Endometrial microvascular endothelial cells (primary cell): Measurements from ENCODE around the gene CAMTA1. TPM values are rescaled to one million over a fixed set of nuclear protein-coding genes. Genes with fewer than 3 reads are reported as not detected.
"Not testable (repeated sequence)": the region's sequence is repeated elsewhere in the genome, so short reads cannot be mapped to it uniquely, and the experiment has no call there.

ENCODE experiments used
- in situ Hi-C: cut with HindIII; loops from 2 replicates; pipeline ENCODE4 v1.10.0; 2017; ENCODE audit warnings: low sequenced_read_pairs, low pct_unique_long_range_greater_than_20kb; ENCODE audit errors: inconsistent ontology term
- total RNA-seq: library from RNA; depleted of rRNA; stranded (reverse); fragments of >200 nt; gene quantifications from one replicate; pipeline ENCODE4 v1.2.3, GENCODE V29; 2015; ENCODE audit errors: inconsistent ontology term

The CAMTA1 gene
- total RNA-seq, 1 donor from 2014 or later: 89.0 TPM

GRCh38 chr1:7778133-7778628 lies 992.9 kb downstream of the CAMTA1 start:
- in situ Hi-C loops: no loop called here

GRCh38 chr1:7780976-7781375 lies 995.7 kb downstream of the CAMTA1 start:
- in situ Hi-C loops: no loop called here

GRCh38 chr1:7781501-7781900 lies 996.2 kb downstream of the CAMTA1 start:
- in situ Hi-C loops: no loop called here

GRCh38 chr1:7781923-7782495 lies 996.8 kb downstream of the CAMTA1 start:
- in situ Hi-C loops: no loop called here

GRCh38 chr1:7783178-7783711 lies 998.0 kb downstream of the CAMTA1 start:
- in situ Hi-C loops: no loop called here

- in situ Hi-C loops: no loop called here
Observed at GRCh38 chr1:7783826-7784491, 998.7 kb downstream of the CAMTA1 start, which contains the start of gene PER3. PER3 (plus strand) TSS chr1:7784291; CDS start chr1:7784878, 587 bp downstream.

- in situ Hi-C loops: no loop called here
Observed at GRCh38 chr1:7784492-7785071, 999.3 kb downstream of the CAMTA1 start.

GRCh38 chr1:7785108-7785507 lies 999.9 kb downstream of the CAMTA1 start:
- in situ Hi-C loops: no loop called here

GRCh38 chr1:7786795-7787194 lies 1001.5 kb downstream of the CAMTA1 start:
- in situ Hi-C loops: no loop called here

GRCh38 chr1:7789828-7790227 lies 1004.6 kb downstream of the CAMTA1 start:
- in situ Hi-C loops: no loop called here

GRCh38 chr1:7791027-7791426 lies 1005.8 kb downstream of the CAMTA1 start:
- in situ Hi-C loops: not testable (repeated sequence)

- in situ Hi-C loops: no loop called here
Observed at GRCh38 chr1:7795406-7795805, 1010.2 kb downstream of the CAMTA1 start.

- in situ Hi-C loops: no loop called here
Observed at GRCh38 chr1:7805460-7805859, 1020.2 kb downstream of the CAMTA1 start.

GRCh38 chr1:7808253-7808844 lies 1023.1 kb downstream of the CAMTA1 start:
- in situ Hi-C loops: no loop called here

GRCh38 chr1:7809742-7810141 lies 1024.5 kb downstream of the CAMTA1 start:
- in situ Hi-C loops: no loop called here

- in situ Hi-C loops: no loop called here
Observed at GRCh38 chr1:7810395-7810794, 1025.1 kb downstream of the CAMTA1 start.

- in situ Hi-C loops: no loop called here
Observed at GRCh38 chr1:7811476-7811875, 1026.2 kb downstream of the CAMTA1 start.

GRCh38 chr1:7813677-7814373 lies 1028.6 kb downstream of the CAMTA1 start:
- in situ Hi-C loops: no loop called here
